NCI-H748 (cell line): ENCODE results near the gene TCEAL1.

Experiments
- DNase-seq: peaks from one replicate; lab custom pipeline; 2025; ENCODE audit not compliant: unreplicated experiment; lab: John Stamatoyannopoulos, UW

The TCEAL1 gene

GRCh38 chrX:103678199-103678993 lies 49.6 kb downstream of the TCEAL1 start:
- DNase-seq: no peak
